Measurements from ENCODE around the gene PKN2. TPM values are rescaled to one million over a fixed set of nuclear protein-coding genes. Genes with fewer than 3 reads are reported as not detected.

PKN2 gene
- total RNA-seq, 6 experiments from 2014 or later = 32.4 to 43.6 (median 35.7) TPM

DNA sequence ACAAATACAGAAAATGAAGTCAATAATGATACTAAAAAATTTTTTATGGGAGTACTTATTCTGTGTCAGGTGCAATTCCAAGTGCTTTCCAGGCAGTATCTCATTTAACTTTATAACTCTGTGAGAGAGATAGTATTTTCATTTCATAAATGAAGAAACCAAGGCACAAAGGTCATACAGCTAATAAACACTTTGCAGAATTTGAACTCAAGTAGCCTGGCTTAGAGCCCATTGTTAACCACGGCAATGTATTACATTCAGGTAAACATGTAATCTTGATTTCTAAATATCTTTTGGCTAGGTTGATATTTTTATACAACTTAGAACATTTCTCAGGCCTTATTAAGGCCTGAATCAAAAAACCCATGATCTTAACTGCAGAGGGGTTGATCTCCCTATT lies 28.9 kb upstream of the PKN2 start:
- Mint-ChIP-seq H3K27me3 (ENCODE audit: insufficient read depth) (no peaks in the 10 kb centered on the region), H3K9me3 (no peaks in the 10 kb centered on the region), H3K27ac (no peak overlapping the region), H3K4me1 (ENCODE audit: low read depth) (peaks cover 15% of the 10 kb centered on the region), H3K36me3 (ENCODE audit: low read depth) (no peaks in the 10 kb centered on the region), H3K4me3 (no peak overlapping the region)
- TF ChIP-seq, protein P1, sequence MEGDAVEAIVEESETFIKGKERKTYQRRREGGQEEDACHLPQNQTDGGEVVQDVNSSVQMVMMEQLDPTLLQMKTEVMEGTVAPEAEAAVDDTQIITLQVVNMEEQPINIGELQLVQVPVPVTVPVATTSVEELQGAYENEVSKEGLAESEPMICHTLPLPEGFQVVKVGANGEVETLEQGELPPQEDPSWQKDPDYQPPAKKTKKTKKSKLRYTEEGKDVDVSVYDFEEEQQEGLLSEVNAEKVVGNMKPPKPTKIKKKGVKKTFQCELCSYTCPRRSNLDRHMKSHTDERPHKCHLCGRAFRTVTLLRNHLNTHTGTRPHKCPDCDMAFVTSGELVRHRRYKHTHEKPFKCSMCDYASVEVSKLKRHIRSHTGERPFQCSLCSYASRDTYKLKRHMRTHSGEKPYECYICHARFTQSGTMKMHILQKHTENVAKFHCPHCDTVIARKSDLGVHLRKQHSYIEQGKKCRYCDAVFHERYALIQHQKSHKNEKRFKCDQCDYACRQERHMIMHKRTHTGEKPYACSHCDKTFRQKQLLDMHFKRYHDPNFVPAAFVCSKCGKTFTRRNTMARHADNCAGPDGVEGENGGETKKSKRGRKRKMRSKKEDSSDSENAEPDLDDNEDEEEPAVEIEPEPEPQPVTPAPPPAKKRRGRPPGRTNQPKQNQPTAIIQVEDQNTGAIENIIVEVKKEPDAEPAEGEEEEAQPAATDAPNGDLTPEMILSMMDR (IDR thresholded peaks at IDR 0.05) = no peak
- DNase-seq = no peak

DNA sequence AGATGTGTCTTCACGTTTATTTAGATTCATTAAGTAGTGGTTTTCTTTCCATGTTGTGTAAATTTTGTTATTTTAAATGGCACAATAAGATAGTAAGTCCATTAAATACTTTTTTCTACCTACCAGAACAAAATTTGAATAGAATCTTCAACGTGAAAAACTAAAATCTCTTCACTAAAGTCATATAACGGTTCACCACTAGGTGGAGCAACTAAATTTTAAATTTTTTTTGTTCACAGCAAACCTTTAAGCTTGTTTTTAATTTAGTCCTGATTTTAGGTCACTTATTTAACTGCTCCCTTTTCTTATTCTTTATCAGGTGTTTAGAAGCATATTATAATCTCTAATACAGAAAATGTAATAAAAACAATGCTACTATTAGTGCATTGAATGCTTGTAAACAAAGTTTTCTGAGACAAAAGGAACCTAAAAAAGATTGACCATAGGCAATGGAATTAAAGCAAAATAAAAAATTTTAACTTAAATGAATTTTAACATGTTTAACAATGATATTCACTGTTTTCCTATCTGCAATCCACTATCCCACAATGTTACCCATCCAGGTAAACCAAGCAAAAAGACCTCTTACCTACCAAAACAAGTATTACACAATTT lies 28.3 kb upstream of the PKN2 start:
- TF ChIP-seq, protein P1 (IDR thresholded peaks at IDR 0.05) = peak; percentile 93
- H3K4me3 Mint-ChIP-seq = no peak overlapping the region
- H3K27me3 Mint-ChIP-seq (ENCODE audit: insufficient read depth) = no peaks in the 10 kb centered on the region
- H3K4me1 Mint-ChIP-seq (ENCODE audit: low read depth) = peaks cover 9% of the 10 kb centered on the region
- H3K27ac Mint-ChIP-seq = no peak overlapping the region
- H3K36me3 Mint-ChIP-seq (ENCODE audit: low read depth) = no peaks in the 10 kb centered on the region
- H3K9me3 Mint-ChIP-seq = no peaks in the 10 kb centered on the region
- peak; percentile 31 for DNase-seq

DNA sequence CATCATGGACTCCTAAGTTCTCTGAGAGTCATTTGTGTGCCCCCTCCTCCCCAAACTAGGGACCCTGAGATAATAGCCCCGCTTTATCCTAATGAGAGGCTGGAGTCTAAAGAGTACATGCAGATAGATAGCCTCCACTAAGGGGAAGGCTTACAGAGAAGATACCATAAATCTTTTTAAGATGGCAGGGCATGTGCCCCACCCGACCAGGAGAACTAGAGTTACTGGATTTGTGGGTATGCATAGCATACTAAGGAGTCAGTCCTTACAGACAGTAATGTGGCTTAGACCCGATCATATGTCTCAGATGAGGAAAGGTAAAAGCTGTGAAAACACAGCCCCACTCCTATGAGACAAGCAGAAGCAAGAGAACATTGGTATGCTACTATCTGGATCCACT lies 25.7 kb upstream of the PKN2 start:
- TF ChIP-seq, protein P1 (IDR thresholded peaks at IDR 0.05) = no peak
- no peak overlapping the region for H3K4me3 Mint-ChIP-seq
- H3K9me3 Mint-ChIP-seq = no peaks in the 10 kb centered on the region
- H3K27me3 Mint-ChIP-seq (ENCODE audit: insufficient read depth) = no peaks in the 10 kb centered on the region
- H3K36me3 Mint-ChIP-seq (ENCODE audit: low read depth) = no peaks in the 10 kb centered on the region
- DNase-seq = no peak
- H3K4me1 Mint-ChIP-seq (ENCODE audit: low read depth) = peaks cover 15% of the 10 kb centered on the region; the same call in 1 of the 2 replicates
- no peak overlapping the region for H3K27ac Mint-ChIP-seq

DNA sequence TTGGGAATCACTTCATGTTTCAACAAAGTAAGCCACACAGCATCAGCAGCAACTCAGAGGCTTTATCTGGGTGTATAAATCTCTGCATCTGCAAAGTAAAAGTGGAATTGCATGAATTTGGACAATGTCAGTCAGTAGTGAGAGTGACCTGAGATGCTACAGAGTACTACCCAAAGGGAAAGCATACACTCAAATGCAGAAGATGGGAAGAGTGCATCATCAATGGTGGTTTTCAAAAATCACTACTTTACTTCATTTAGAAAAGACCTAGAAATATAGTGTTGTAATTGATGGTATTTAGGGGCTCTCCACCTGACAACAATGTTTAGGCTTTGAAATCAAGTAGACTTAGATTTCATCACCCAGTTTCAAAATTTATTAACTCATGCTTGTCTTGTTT lies 24.5 kb upstream of the PKN2 start:
- TF ChIP-seq, protein P1 (IDR thresholded peaks at IDR 0.05) = no peak
- no peaks in the 10 kb centered on the region for H3K36me3 Mint-ChIP-seq (ENCODE audit: low read depth)
- no peak overlapping the region for H3K4me3 Mint-ChIP-seq

DNA sequence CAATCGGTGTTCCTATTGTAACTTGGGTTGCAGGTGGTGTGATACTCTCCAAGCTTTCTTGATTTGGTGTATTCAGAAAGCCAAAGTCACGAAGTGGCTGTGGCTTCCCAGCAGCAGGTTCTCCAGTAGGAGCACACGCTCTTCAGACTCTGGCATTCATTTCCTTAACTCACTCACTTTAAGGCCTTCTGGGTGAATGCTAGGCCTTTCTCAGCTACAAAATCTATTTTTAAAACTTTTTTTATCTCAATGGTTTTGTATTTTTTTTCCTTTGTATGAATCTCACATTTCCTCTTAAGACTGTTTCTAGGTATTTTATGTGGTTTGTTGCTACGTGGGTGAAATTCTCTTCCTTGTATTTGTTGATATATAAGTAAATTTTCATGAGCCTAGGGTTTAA lies 22.9 kb upstream of the PKN2 start:
- no peaks in the 10 kb centered on the region for H3K27me3 Mint-ChIP-seq (ENCODE audit: insufficient read depth)
- peaks cover 15% of the 10 kb centered on the region; the same call in 1 of the 2 replicates for H3K4me1 Mint-ChIP-seq (ENCODE audit: low read depth)
- peak overlapping the region; percentile 39; the same call in 1 of the 2 replicates for H3K4me3 Mint-ChIP-seq
- DNase-seq = no peak
- TF ChIP-seq, protein P1 (IDR thresholded peaks at IDR 0.05) = no peak
- no peak overlapping the region; the same call in 1 of the 2 replicates for H3K27ac Mint-ChIP-seq
- H3K36me3 Mint-ChIP-seq (ENCODE audit: low read depth) = no peaks in the 10 kb centered on the region
- H3K9me3 Mint-ChIP-seq = no peaks in the 10 kb centered on the region

More for the DNA sequence above, 24.5 kb upstream of the PKN2 start:
- H3K9me3 Mint-ChIP-seq = no peaks in the 10 kb centered on the region
- peaks cover 15% of the 10 kb centered on the region; the same call in 1 of the 2 replicates for H3K4me1 Mint-ChIP-seq (ENCODE audit: low read depth)
- no peak for DNase-seq
- no peaks in the 10 kb centered on the region for H3K27me3 Mint-ChIP-seq (ENCODE audit: insufficient read depth)
- no peak overlapping the region for H3K27ac Mint-ChIP-seq

All from HFFc6 (cell line).